UCSD-AML1 (cell line): ENCODE data around the gene SLC48A1.

Experiments used
- DNase-seq: peaks from one replicate; lab custom pipeline; 2025; ENCODE audit not compliant: unreplicated experiment; lab: John Stamatoyannopoulos, UW

SLC48A1 gene

GRCh38 chr12:47776471-47777143, 3.6 kb downstream of the SLC48A1 start:
- peak; percentile 41 for DNase-seq

- DNase-seq = no peak
Observed at GRCh38 chr12:47777151-47777550, 4.1 kb downstream of the SLC48A1 start.

GRCh38 chr12:47777741-47778558, 4.9 kb downstream of the SLC48A1 start:
- DNase-seq = peak; percentile 73

- DNase-seq = no peak
Observed at GRCh38 chr12:47778881-47779280, 5.8 kb downstream of the SLC48A1 start.

GRCh38 chr12:47779301-47779942, 6.4 kb downstream of the SLC48A1 start:
- peak; percentile 89 for DNase-seq

GRCh38 chr12:47779943-47780504, 7.0 kb downstream of the SLC48A1 start:
- no peak for DNase-seq

GRCh38 chr12:47781479-47782371, 8.7 kb downstream of the SLC48A1 start:
- DNase-seq = no peak

- DNase-seq = no peak
Observed at GRCh38 chr12:47782372-47782770, 9.3 kb downstream of the SLC48A1 start.

- DNase-seq = no peak
Observed at GRCh38 chr12:47783024-47783755, 10.2 kb downstream of the SLC48A1 start.

- no peak for DNase-seq
Observed at GRCh38 chr12:47783821-47784819, 11.1 kb downstream of the SLC48A1 start.

GRCh38 chr12:47785036-47785886, 12.2 kb downstream of the SLC48A1 start:
- DNase-seq = no peak

- DNase-seq = no peak
Observed at GRCh38 chr12:47785887-47786661, 13.0 kb downstream of the SLC48A1 start.

GRCh38 chr12:47786662-47787280, 13.7 kb downstream of the SLC48A1 start:
- DNase-seq = no peak

GRCh38 chr12:47787596-47788319, 14.7 kb downstream of the SLC48A1 start:
- no peak for DNase-seq

- DNase-seq = no peak
Observed at GRCh38 chr12:47789141-47789540, 16.1 kb downstream of the SLC48A1 start.
